HCT116 (cell line): ENCODE results near the gene VMP1.
A peak's percentile ranks its signal among the peaks of the same experiment; 100 is the strongest.

Experiments
- CTCF ChIP-seq, 3 experiments: fragments of 200-600 bp in 1 of 3; sonication (generic) in 1 of 3; IDR thresholded peaks in 2 of 3; conservative IDR thresholded peaks in 1 of 3; 2 replicates each; pipeline ENCODE4 v1.5.1; 2012 to 2017; ENCODE audit warnings: low read depth in 2 of 3, low read length in 2 of 3, antibody characterized with exemption in 1 of 3, borderline replicate concordance in 1 of 3, control low read depth in 1 of 3, mild to moderate bottlenecking in 1 of 3, mixed read lengths in 1 of 3, mixed run types in 1 of 3, moderate library complexity in 1 of 3; ENCODE audit not compliant: insufficient read depth in 1 of 3
- EGR1 ChIP-seq: IDR thresholded peaks from 2 replicates; pipeline ENCODE4 v1.6.1; 2012; ENCODE audit warnings: low read depth
- ELF1 ChIP-seq: IDR thresholded peaks from 2 replicates; pipeline ENCODE4 v1.6.1; 2012; ENCODE audit warnings: low read depth, borderline replicate concordance
- EZH2phosphoT487 ChIP-seq: fragments of 200-600 bp; IDR thresholded peaks from 2 replicates; pipeline ENCODE4 v1.6.1; 2018; ENCODE audit warnings: antibody characterized with exemption, borderline replicate concordance
- POLR2A ChIP-seq: IDR thresholded peaks from 2 replicates; pipeline ENCODE4 v1.7.0; 2011; ENCODE audit warnings: borderline replicate concordance; ENCODE audit not compliant: insufficient read depth, insufficient read length; ENCODE audit errors: extremely low read depth
- POLR2AphosphoS5 ChIP-seq: IDR thresholded peaks from 2 replicates; pipeline ENCODE4 v1.6.1; 2011; ENCODE audit warnings: mild to moderate bottlenecking, low read depth, low read length, moderate library complexity
- RAD21 ChIP-seq: IDR thresholded peaks from 2 replicates; pipeline ENCODE4 v1.6.1; 2012; ENCODE audit warnings: low read depth, mild to moderate bottlenecking
- TF ChIP-seq, protein P1 (sequence below): IDR thresholded peaks from 2 replicates; pipeline ENCODE4 v1.6.1; 2012
- TF ChIP-seq, protein P2 (sequence below): IDR thresholded peaks from 2 replicates; pipeline ENCODE4 v1.6.1; 2011; ENCODE audit warnings: mild to moderate bottlenecking, low read length, moderate library complexity; ENCODE audit not compliant: insufficient replicate concordance; ENCODE audit errors: extremely low read depth

DNA sequence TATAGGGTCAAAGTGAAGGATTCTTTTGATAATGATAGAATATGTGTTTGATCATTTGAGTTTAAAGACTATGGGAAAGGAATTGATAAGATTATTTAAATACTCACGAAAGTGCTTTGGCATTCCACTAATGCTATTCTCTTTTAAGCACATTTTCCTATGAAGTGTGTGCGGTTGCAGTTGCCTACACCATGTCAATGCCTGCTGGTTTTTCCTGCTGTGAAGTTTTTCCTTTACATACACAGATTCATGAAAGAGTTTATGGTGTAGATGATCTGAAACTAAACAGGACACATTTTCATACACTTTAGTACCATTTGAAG lies 78.7 kb downstream of the VMP1 start:
- TF ChIP-seq CTCF (IDR thresholded peaks at IDR 0.05 in 2 of 3, conservative IDR thresholded peaks at IDR 0.05 in 1 of 3; ENCODE audit: borderline replicate concordance in 1 of 3, insufficient read depth in 1 of 3, low read depth in 2 of 3, low read length in 2 of 3) (no peak), POLR2AphosphoS5 (no peak), POLR2A (peak; percentile 34), ELF1 (no peak), EZH2phosphoT487 (no peak), EGR1 (no peak; the same call in 1 of the 2 replicates), RAD21 (no peak)
- TF ChIP-seq, protein P1, sequence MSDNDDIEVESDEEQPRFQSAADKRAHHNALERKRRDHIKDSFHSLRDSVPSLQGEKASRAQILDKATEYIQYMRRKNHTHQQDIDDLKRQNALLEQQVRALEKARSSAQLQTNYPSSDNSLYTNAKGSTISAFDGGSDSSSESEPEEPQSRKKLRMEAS, result no peak
- TF ChIP-seq, protein P2, sequence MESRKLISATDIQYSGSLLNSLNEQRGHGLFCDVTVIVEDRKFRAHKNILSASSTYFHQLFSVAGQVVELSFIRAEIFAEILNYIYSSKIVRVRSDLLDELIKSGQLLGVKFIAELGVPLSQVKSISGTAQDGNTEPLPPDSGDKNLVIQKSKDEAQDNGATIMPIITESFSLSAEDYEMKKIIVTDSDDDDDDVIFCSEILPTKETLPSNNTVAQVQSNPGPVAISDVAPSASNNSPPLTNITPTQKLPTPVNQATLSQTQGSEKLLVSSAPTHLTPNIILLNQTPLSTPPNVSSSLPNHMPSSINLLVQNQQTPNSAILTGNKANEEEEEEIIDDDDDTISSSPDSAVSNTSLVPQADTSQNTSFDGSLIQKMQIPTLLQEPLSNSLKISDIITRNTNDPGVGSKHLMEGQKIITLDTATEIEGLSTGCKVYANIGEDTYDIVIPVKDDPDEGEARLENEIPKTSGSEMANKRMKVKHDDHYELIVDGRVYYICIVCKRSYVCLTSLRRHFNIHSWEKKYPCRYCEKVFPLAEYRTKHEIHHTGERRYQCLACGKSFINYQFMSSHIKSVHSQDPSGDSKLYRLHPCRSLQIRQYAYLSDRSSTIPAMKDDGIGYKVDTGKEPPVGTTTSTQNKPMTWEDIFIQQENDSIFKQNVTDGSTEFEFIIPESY, result no peak
